Adrenal gland (tissue), 5 donors: Measurements from ENCODE around the gene LOXHD1.

Experiments
- POLR2A ChIP-seq, 2 donors: fragments of 450-650 bp; IDR thresholded peaks; one replicate each; pipeline ENCODE4 v1.6.1; 2017; ENCODE audit warnings: antibody characterized with exemption in 2 of 2, mild to moderate bottlenecking in 2 of 2, moderate library complexity in 1 of 2
- TF ChIP-seq, protein P1 (sequence below), 6 experiments: fragments of 450-650 bp in 4 of 6; fragments of 200-600 bp in 2 of 6; sonication (generic) in 1 of 6; IDR thresholded peaks; 1 replicate in 5 of 6; 2 replicates in 1 of 6; pipeline versions ENCODE4 v1.5.1 to v1.8.0; 2016 to 2021; ENCODE audit warnings: antibody characterized with exemption in 6 of 6, mild to moderate bottlenecking in 2 of 6, moderate library complexity in 1 of 6
- donor health status: DM: no; HTN: no; CAD: no.

DNA sequence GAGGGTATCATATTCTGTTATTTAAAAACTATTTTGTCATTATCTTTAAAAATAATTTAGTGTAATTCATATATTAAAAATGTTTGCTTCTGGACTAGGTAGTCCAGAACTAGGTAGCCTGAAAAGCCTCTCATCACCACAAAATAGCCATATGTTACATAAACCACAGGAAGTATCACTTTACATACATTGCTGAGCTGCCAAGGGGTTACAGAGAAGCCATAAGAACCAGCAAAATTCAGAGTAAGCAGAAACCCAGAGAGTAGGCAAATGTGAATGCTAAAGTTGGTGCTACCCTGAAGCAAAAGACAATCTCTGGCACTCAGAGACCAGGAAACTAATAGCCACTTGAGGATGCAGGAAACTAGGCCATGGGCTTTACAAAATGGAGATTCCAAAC lies 60.9 kb downstream of the LOXHD1 start:
- TF ChIP-seq, protein P1, sequence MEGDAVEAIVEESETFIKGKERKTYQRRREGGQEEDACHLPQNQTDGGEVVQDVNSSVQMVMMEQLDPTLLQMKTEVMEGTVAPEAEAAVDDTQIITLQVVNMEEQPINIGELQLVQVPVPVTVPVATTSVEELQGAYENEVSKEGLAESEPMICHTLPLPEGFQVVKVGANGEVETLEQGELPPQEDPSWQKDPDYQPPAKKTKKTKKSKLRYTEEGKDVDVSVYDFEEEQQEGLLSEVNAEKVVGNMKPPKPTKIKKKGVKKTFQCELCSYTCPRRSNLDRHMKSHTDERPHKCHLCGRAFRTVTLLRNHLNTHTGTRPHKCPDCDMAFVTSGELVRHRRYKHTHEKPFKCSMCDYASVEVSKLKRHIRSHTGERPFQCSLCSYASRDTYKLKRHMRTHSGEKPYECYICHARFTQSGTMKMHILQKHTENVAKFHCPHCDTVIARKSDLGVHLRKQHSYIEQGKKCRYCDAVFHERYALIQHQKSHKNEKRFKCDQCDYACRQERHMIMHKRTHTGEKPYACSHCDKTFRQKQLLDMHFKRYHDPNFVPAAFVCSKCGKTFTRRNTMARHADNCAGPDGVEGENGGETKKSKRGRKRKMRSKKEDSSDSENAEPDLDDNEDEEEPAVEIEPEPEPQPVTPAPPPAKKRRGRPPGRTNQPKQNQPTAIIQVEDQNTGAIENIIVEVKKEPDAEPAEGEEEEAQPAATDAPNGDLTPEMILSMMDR (IDR thresholded peaks at IDR 0.05) = no peak
- no peak for TF ChIP-seq POLR2A (IDR thresholded peaks at IDR 0.05)
